HG02938 (cell line): ENCODE data around the gene TPO.
"Not testable (repeated sequence)": the region's sequence is repeated elsewhere in the genome, so short reads cannot be mapped to it uniquely, and the experiment has no call there.

Experiments used
- ATAC-seq: cut with Tn5 transposase; IDR thresholded peaks from one replicate; pipeline ENCODE4 v1.9.1; 2021; ENCODE audit warnings: mild to moderate bottlenecking, moderate library complexity; ENCODE audit not compliant: unreplicated experiment

The TPO gene

GRCh38 chr2:1498176-1498575 is 84.9 kb downstream of the TPO start:
- no peak for ATAC-seq

- no peak for ATAC-seq
Measured at GRCh38 chr2:1499033-1499795, 86.0 kb downstream of the TPO start.

GRCh38 chr2:1501038-1501851 is 88.0 kb downstream of the TPO start:
- no peak for ATAC-seq

DNA sequence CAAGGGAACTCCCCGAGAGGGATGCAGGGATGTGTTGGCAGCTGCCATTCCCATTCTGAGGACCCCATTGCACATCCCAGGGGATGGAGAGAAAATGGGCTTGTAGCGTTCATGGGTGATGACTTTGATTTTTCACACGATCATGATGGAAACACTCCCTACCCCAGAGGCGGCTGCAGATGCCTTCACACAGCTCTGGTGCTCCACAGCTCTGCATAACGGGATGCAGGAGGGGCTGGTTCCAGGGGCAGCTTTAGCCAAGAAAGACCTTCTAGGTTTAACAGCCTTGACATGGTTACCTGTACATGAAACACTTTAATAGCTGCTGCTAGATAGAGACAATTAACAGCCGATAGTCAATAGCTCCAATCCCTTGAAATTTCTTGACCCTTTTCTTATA is 88.7 kb downstream of the TPO start:
- ATAC-seq: no peak

- ATAC-seq: no peak
Measured at GRCh38 chr2:1502891-1503304, 89.6 kb downstream of the TPO start.

DNA sequence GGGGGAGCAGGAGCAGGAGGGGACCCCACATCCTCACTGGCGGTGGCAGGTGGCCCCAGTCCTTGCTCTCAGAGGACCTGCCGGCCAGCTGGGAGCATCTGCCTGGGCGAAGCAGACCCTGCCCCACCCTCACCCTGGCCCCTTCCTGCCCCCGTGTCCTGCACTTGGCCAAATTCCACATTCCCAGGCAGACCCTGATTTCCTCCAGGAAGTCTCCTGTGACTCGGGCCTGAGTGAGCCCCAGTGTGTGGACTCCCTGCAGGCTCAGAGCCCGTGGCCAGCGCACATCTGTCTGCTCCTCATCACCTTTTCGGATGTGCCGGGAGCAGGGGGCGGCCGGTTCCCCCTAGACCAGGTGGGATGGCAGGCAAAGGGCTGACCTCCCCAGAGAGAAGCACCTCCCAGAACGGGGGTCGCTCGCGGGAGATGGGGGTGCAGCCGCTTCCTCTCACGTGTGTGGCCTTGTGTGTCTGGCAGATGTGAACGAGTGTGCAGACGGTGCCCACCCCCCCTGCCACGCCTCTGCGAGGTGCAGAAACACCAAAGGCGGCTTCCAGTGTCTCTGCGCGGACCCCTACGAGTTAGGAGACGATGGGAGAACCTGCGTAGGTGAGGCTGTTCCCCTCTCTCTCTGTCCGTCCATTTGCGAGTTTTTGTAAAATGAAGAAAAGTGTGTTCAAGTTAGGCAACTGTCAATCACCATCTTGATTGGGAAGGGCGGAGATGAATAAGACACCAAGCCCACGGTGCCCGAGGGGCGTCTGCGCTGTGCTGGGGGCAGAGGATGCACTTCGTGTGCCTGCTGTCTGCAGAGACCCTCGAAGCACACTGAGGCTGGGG is 90.4 kb downstream of the TPO start:
- ATAC-seq: no peak

DNA sequence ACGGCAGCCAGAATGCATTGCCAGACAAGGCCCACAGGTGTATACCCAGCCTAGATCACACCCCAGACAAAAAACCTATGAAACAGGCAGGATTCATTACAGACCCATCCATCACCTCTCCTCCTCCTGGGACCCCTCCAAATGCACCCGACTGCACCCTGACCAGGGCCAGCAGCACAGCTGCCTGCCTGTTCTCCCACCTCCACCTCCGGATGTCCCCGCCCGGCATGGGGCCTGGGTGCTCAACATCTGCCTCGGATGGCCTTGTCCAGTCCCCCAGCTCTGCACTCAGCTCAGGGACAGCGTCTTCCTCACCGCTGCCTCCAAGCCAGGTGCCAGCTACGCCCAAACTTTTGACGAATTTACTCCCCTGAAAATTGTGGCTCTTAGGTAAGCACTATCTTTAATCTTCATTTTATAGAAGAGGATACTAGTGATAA is 91.1 kb downstream of the TPO start:
- no peak for ATAC-seq

DNA sequence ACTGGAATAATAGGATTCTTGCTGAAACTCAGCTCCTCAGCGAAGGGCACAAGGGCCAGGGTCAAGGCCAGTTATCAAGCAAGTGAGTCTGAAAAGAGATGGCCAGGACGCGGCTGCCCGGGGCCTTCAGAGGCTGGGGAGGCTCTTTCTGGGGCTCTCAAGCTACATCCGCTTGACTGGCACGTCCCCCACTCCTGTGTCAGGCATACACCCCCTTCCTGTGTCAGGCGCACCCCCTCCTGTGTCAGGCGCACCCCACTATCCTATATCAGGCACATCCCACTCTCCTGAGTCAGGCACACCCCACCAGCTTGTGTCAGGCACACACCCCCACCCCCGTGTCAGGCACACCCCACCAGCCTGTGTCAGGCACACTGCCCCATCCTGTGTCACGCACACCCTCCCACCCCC is 91.8 kb downstream of the TPO start:
- no peak for ATAC-seq

DNA sequence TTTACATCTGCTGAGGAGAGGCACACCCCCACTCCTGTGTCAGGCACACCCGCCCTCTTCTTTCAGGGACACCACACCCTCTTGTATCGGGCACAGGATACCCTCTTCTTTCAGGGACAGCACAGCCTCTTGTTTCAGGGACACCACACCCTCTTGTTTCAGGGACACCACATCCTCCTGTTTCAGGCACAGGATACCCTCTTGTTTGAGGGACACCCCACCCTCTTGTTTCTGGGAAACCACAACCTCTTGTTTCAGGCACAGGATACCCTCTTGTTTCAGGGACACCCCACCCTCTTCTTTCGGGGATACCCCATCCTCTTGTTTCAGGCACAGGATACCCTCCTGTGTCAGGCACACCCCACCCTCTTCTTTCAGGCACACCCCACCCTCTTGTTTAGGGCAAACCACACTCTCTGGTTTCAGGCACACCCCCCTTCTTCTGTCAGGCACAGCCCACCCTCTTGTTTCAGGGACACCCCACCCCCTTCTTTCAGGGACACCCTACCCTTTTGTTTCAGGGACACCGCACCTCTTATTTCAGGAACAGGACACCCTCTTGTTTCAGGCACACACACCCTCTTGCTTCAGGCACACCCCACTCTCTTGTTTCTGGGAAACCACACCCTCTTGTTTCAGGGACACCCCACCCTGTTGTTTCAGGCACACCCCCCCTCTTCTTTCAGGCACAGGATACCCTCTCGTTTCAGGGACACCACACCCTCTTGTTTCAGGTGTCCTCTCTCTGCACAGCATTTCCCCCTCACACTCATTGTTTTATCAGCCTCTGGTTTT is 96.2 kb downstream of the TPO start:
- no peak for ATAC-seq

- ATAC-seq: no peak
Measured at GRCh38 chr2:1510176-1510575, 96.9 kb downstream of the TPO start.

DNA sequence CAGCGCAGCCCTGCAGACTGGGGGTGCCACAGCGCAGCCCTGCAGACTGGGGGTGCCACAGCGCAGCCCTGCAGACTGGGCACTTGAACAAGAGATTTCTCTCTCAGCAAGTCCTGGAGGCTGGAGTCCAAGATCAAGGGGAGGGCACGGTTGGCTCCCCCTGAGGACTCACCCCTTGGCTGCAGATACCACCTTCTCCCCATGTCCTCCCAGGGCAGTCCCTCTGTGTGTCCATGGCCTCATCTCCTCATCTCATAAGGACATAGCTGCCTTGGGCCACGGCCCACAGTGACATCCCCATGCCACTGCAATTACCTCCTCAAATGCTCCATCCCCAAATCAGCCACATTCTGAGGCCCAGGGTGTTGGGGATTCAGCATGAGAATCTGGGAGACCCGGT is 98.2 kb downstream of the TPO start:
- ATAC-seq: no peak

GRCh38 chr2:1512321-1513289 is 99.3 kb downstream of the TPO start:
- ATAC-seq: no peak

- no peak for ATAC-seq
Measured at GRCh38 chr2:1514391-1515072, 101.3 kb downstream of the TPO start.

DNA sequence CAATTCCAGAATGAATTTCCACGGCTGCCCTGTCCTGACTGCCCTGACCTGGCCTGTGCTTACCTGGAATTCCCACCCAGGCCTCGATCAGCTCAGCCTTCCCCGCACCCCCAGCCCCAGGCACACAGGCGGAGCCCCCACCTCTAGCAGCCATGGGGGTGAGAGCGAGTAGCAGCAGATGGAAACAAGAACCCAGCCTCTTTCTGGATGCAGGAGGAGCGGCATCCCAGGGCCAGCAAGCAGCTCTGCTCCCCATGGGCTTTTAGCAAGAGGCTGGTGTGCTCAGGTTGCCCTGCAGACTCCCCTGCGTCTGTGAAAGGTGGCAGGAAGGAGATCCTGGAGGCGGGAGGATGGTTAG is 101.8 kb downstream of the TPO start:
- ATAC-seq: no peak

DNA sequence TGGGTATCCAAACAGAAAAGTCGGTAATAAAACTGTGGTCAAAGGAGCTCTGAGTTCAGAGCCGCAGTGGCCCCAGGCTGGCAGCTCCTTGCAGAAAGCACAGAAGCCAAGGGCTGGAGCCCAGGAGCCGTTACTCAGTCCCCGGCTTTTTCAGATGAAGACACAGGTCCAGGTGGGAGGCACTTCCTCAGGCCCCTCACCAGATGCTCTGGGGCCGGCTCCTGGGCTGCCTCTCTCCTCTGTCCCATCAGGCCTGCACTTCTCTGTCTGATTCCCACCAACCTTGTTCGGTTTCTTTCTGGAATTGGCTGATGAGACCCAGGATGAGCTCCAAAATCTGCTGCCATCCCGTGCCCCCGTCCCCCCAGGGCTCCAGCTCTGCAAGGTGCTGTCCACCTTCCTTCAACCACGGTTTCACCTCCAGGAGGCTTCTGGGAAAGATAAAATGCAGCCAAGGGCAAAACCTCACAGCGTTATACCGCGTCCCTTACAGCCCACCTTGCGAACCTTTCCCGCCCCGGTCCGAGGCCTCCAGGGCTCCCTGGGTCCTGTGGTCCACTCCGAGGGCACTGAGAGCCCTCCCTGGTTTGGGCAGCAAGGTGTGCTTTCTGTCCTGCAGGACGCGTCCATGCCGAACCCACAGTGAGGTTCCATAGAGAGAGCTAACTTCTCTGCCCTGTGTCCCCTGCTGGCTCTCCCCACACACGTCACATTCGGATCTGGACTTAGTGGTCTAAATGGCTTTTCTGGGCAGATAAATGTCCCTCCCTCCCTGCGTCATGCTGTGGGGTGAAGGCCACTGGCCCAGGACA is 102.9 kb downstream of the TPO start:
- ATAC-seq: no peak

DNA sequence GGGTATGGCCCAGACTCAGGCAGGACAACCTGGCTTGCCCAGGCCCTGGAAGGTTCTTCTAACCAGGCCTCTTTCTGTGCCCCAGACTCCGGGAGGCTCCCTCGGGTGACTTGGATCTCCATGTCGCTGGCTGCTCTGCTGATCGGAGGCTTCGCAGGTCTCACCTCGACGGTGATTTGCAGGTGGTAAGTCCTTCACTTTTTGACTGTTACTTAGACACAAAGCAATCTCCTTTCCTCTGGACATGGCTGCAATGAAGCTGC is 103.5 kb downstream of the TPO start:
- no peak for ATAC-seq

DNA sequence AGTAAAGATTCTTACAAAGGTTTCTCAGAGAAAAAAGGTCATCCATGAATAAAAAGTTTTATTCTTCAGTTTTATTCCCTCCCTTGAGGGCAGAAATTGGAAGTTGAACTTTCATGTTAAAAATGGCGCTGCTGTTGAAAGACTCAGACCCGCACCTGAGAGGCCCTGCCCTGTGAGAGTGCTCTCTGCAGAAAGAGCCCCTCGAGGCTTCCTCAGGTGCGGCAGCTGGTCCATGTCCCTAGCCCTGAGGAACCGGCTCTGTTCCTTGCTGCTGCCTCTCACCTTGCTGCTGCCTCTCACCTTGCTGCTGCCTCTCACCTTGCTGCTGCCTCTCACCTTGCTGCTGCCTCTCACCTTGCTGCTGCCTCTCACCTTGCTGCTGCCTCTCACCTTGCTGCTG is 104.0 kb downstream of the TPO start:
- ATAC-seq: not testable (repeated sequence)

- ATAC-seq: no peak
Measured at GRCh38 chr2:1517786-1518185, 104.5 kb downstream of the TPO start.
